ENCODE data around the gene B3GALT6.

B3GALT6 gene

GRCh38 chr1:1204998-1205768 lies 26.9 kb upstream of the B3GALT6 start:
- no peak overlapping the region for H3K4me3 ChIP-seq (ENCODE audit: low read depth, low read length)
- DNase-seq (ENCODE audit: low read depth): peak; percentile 34
- no peak for TF ChIP-seq MYC (IDR thresholded peaks at IDR 0.05; ENCODE audit: low read depth, low read length)
- TF ChIP-seq CTCF (IDR thresholded peaks at IDR 0.05; ENCODE audit: low read depth, low read length): no peak
- TF ChIP-seq POLR2A (IDR thresholded peaks at IDR 0.05; ENCODE audit: extremely low read depth, insufficient read length): no peak
- TF ChIP-seq MAX (IDR thresholded peaks at IDR 0.05; ENCODE audit: low read depth, low read length): no peak

GRCh38 chr1:1205769-1206375 lies 26.2 kb upstream of the B3GALT6 start:
- TF ChIP-seq MAX (IDR thresholded peaks at IDR 0.05; ENCODE audit: low read depth, low read length) (no peak), CTCF (IDR thresholded peaks at IDR 0.05; ENCODE audit: low read depth, low read length) (no peak), MYC (IDR thresholded peaks at IDR 0.05; ENCODE audit: low read depth, low read length) (no peak), POLR2A (IDR thresholded peaks at IDR 0.05; ENCODE audit: extremely low read depth, insufficient read length) (no peak)
- no peak overlapping the region for H3K4me3 ChIP-seq (ENCODE audit: low read depth, low read length)
- peak; percentile 50 for DNase-seq (ENCODE audit: low read depth)

GRCh38 chr1:1206376-1206965 lies 25.6 kb upstream of the B3GALT6 start, which contains the start of gene TNFRSF18:
TSS of gene TNFRSF18 (minus strand) at chr1:1206592. CDS start at chr1:1206571, 21 bp downstream.
- TF ChIP-seq MYC (IDR thresholded peaks at IDR 0.05; ENCODE audit: low read depth, low read length) (no peak), POLR2A (IDR thresholded peaks at IDR 0.05; ENCODE audit: extremely low read depth, insufficient read length) (no peak), MAX (IDR thresholded peaks at IDR 0.05; ENCODE audit: low read depth, low read length) (no peak), CTCF (IDR thresholded peaks at IDR 0.05; ENCODE audit: low read depth, low read length) (no peak)
- DNase-seq (ENCODE audit: low read depth): peak; percentile 19
- no peak within 1 kb of the TSS for H3K4me3 ChIP-seq (ENCODE audit: low read depth, low read length)

- TF ChIP-seq CTCF (IDR thresholded peaks at IDR 0.05; ENCODE audit: low read depth, low read length): no peak
- TF ChIP-seq MYC (IDR thresholded peaks at IDR 0.05; ENCODE audit: low read depth, low read length): no peak
- TF ChIP-seq POLR2A (IDR thresholded peaks at IDR 0.05; ENCODE audit: extremely low read depth, insufficient read length): no peak
- no peak for TF ChIP-seq MAX (IDR thresholded peaks at IDR 0.05; ENCODE audit: low read depth, low read length)
- no peak for DNase-seq (ENCODE audit: low read depth)
- no peak overlapping the region for H3K4me3 ChIP-seq (ENCODE audit: low read depth, low read length)
Measured at GRCh38 chr1:1206966-1207531, 25.0 kb upstream of the B3GALT6 start.

- no peak for TF ChIP-seq CTCF (IDR thresholded peaks at IDR 0.05; ENCODE audit: low read depth, low read length)
- no peak for TF ChIP-seq MAX (IDR thresholded peaks at IDR 0.05; ENCODE audit: low read depth, low read length)
- TF ChIP-seq MYC (IDR thresholded peaks at IDR 0.05; ENCODE audit: low read depth, low read length): no peak
- no peak for TF ChIP-seq POLR2A (IDR thresholded peaks at IDR 0.05; ENCODE audit: extremely low read depth, insufficient read length)
- DNase-seq (ENCODE audit: low read depth): no peak
- H3K4me3 ChIP-seq (ENCODE audit: low read depth, low read length): no peak overlapping the region
Measured at GRCh38 chr1:1207571-1207892, 24.5 kb upstream of the B3GALT6 start.
